GM12873 (cell line): Measurements from ENCODE around the gene BICC1.

Source experiments
- TF ChIP-seq, protein P1 (sequence below): IDR thresholded peaks from 2 replicates; pipeline ENCODE4 v1.5.1; 2012; ENCODE audit warnings: low read depth, mild to moderate bottlenecking, moderate library complexity, low read length, control low read depth; ENCODE audit not compliant: insufficient read depth; ENCODE audit errors: missing control alignments

The BICC1 gene

DNA sequence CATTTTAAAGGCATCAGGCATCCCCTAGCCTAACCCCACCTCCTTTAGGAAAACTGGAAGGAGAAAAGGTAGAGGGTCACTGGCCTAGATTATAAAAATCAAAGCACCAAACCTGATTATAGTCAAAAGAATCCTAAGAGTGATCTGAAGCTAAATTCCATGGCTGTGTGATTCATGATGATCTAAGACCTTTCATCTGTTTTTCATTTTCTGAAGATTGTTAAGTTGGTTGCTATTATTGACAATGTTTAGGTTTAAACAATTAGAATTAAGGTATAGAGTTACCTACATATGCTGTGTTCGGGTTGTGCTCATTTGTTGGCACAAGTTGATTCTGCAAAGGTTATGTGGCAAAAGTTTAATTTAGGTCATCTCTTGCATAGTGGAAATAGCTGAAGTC, 148.7 kb downstream of the BICC1 start:
- TF ChIP-seq, protein P1, sequence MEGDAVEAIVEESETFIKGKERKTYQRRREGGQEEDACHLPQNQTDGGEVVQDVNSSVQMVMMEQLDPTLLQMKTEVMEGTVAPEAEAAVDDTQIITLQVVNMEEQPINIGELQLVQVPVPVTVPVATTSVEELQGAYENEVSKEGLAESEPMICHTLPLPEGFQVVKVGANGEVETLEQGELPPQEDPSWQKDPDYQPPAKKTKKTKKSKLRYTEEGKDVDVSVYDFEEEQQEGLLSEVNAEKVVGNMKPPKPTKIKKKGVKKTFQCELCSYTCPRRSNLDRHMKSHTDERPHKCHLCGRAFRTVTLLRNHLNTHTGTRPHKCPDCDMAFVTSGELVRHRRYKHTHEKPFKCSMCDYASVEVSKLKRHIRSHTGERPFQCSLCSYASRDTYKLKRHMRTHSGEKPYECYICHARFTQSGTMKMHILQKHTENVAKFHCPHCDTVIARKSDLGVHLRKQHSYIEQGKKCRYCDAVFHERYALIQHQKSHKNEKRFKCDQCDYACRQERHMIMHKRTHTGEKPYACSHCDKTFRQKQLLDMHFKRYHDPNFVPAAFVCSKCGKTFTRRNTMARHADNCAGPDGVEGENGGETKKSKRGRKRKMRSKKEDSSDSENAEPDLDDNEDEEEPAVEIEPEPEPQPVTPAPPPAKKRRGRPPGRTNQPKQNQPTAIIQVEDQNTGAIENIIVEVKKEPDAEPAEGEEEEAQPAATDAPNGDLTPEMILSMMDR = no peak

DNA sequence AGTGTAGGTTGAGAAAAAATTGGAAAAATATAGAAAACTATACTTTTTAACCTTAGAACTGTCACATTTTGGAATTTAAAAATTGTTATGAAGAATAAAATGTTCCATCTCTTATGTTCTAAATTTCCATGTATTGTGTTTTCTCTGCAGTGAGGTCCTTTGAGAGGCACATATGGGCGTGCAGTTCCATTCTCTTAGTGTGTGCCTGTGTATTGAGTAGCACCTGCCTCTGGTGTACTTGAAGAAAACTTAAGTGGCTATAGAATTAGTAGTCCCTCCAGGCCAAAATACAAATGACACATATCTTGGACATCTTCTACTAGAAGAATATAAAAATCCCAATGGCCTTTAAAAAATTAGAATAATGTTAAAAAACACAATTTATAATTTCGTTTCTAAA, 149.2 kb downstream of the BICC1 start:
- TF ChIP-seq, protein P1 = no peak

DNA sequence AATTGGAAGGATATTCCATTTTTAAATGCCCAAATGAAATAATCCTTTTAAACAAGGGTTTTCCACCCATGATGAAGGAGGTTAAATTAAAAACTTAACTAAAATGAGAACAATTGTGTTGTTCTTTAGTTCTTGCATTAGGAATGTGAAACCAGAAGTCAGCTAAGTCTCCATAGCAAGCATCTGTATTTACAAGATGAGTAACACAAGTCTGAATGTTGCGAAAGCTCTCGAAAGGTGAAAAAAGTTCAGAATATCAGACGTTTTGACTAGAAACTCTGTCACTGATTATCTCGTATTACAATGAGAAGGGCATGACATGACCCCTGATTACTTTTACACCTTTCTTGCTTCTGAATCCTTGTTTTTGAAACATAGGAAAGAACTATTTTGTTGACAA, 149.6 kb downstream of the BICC1 start:
- TF ChIP-seq, protein P1 = no peak

GRCh38 chr10:58665361-58665760, 152.7 kb downstream of the BICC1 start:
- TF ChIP-seq, protein P1 = no peak

DNA sequence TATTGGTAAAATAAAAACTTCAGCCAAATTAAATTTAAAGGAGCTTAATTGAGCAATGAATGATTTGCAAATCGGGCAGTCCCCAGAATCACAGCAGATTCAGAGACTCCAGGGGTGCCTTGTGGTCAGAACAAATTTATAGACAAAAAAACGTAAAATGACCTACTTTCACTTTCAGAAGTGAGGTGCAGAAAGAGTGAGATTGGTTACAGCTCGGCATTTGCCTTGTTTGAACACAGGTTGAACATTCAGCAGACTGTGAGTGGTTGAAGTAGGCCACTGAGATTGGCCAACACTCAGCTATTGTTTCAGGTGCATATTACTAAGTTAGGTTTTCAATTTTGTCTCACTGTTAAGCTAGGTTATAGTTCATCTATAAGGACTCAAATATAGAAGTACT, 153.4 kb downstream of the BICC1 start:
- TF ChIP-seq, protein P1 = no peak

DNA sequence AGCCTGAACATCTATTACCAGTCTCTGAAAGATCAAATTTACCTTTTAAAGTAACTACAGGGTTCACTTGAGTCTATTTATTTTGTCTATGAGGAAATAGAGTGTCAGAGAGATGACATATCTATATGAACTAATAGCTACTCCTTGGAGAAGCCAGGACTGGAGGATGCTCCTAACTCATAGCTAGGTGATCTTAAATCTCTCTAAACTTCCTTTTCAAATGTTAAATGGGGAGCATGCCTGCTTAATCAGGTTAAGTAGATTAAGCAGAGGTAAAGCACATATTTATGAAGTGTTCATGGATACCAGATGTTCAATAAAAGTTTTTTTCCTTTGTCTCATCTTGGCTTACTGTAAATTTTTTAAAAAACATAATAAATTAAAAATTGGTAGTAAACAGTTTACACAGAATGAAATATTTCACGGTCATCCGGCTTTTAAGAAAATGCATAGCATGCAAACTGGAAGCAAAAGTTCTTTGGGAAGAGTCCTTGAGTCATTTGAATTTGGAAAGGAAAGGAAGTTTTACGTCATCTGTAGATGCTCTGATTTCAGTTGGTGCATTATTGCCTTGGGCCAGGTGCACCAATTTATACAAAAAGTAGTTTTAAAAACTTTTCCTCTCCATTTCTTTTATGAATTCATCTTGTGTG, 155.1 kb downstream of the BICC1 start:
- TF ChIP-seq, protein P1 = no peak

GRCh38 chr10:58672845-58673244, 160.2 kb downstream of the BICC1 start:
- TF ChIP-seq, protein P1 = no peak
